HG02938 (cell line): ENCODE data around the gene GPX4.
"Not testable (repeated sequence)": the region's sequence is repeated elsewhere in the genome, so short reads cannot be mapped to it uniquely, and the experiment has no call there.

ENCODE experiments used
- ATAC-seq: cut with Tn5 transposase; IDR thresholded peaks from one replicate; pipeline ENCODE4 v1.9.1; 2021; ENCODE audit warnings: mild to moderate bottlenecking, moderate library complexity; ENCODE audit not compliant: unreplicated experiment

The GPX4 gene

GRCh38 chr19:1113986-1114483 is 10.2 kb downstream of the GPX4 start:
- no peak for ATAC-seq

- not testable (repeated sequence) for ATAC-seq
Measured at GRCh38 chr19:1114728-1115127, 10.9 kb downstream of the GPX4 start.

GRCh38 chr19:1115646-1116420 is 12.0 kb downstream of the GPX4 start:
- ATAC-seq, result no peak

- ATAC-seq, result no peak
Measured at GRCh38 chr19:1116726-1117581, 13.2 kb downstream of the GPX4 start.

GRCh38 chr19:1117654-1118053 is 13.9 kb downstream of the GPX4 start:
- no peak for ATAC-seq

GRCh38 chr19:1118999-1119398 is 15.2 kb downstream of the GPX4 start:
- no peak for ATAC-seq

DNA sequence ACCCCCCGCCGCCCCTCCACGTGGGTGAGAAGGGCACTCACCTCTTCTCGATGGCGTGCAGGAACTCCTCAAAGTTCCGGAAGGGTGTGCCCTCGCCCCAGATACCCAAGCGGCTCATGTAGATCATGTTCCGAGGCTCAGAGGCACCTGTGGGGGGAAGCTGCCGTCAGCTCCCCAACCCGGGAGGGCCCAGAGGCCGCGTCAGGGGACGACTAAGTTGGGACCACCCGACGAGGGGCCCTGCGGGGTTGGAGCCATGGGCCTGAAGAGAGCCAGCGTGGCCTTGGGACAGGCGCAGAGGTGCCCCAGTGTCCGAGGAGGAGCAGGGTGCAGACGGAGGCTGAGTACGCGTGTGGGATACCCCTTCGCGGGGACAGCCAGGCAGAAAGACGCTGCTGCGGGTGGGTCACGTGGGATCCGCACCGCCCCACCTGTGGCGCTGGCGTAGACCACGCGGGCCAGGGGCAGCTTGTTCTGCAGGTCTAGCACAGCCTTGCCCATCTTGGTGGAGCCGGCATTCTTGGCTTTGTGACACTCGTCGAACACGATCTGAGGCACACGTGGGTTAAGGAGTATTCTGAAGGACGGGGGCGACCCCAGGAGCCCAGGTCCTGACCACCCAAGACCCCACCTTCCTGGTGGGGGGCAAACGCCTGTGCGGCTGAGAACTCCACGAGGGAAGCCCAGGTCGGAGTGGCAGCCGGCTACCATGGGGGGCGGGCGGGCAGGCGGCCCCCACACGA is 15.9 kb downstream of the GPX4 start:
- ATAC-seq, result no peak

DNA sequence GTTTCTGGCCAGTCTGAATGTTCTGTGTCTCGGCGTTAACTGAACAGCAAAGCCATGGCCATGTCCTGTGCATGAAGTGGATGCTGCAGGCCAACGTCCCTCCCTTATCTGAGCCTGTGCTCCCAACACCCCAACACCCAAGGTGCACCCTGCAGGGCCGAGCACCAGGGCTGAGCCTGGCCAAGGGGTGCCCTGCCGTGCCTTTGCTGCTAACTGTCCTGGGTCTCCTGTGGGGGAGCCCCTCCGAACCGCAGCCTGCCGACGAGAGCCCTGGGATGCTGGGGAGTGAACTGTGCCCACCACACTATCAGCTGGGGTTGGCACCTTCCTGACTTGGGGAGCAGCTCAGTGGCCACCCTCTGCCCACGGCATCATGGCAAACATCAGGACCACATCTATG is 17.6 kb downstream of the GPX4 start:
- ATAC-seq, result no peak

DNA sequence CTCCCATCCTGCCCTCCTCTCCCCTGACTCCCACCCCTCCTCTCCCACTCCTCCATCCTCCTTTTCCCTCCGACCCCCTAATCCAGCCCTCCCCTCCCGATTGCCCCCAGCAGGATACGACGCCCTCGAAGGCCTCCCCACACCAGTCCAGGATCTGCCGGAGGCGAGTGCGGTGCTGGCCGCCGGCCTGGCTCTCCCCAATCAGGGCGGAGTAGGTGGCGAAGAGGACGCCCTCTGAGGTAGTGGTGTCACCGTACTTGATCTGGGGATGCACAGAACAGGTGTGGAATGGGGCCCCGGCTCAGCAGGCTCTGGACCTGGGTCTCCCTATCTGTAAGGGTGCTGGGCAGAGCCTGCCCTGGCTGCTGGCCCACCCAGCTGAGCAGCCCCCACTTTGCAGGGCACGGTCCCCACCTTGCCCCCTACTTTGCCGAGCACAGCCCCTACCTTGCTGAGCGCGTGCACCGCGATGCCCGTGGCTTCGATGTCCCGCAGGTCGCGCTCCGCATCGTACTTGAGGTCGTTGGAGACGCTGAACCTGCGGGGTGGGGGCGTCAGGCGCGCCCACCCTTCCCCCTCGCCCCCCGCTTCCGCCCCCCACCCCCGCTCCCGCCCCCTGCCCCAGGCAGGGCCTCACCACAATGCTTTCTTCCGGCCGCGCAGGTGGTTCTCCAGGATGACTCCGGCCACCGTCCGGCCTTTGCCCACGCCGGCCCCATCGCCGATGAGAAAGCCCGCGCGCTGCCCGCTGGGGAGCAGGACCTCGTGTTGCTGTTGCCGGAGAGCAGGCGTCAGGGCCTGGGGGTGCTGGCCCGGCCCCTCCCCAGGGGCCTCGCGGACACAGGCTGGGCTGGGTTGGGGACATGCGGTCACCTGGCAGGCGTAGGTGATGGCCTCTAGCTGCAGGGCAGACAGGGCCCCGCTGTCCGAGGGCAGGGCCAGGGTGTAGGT is 18.5 kb downstream of the GPX4 start:
- no peak for ATAC-seq

GRCh38 chr19:1122972-1123363 is 19.2 kb downstream of the GPX4 start:
- no peak for ATAC-seq

DNA sequence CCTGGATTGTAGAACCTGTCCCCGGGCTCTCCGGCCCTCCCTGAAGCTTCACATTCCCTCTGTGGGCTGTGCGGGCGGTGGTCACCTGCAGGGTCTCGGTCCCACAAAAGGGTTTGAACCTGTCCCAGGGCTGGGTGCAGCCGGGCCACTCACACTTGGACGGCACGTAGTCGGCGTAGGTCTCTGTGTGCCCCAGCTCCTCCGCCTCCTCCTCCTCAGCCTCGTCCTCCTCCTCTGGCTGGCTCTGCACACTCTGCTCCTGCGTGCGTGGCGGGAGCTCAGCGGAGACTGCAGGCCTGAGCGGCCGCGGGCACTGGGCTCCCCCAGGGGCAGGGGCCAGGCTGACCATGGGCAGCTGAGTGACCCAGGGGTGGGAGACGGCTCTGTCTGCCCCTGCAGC is 19.6 kb downstream of the GPX4 start:
- no peak for ATAC-seq

DNA sequence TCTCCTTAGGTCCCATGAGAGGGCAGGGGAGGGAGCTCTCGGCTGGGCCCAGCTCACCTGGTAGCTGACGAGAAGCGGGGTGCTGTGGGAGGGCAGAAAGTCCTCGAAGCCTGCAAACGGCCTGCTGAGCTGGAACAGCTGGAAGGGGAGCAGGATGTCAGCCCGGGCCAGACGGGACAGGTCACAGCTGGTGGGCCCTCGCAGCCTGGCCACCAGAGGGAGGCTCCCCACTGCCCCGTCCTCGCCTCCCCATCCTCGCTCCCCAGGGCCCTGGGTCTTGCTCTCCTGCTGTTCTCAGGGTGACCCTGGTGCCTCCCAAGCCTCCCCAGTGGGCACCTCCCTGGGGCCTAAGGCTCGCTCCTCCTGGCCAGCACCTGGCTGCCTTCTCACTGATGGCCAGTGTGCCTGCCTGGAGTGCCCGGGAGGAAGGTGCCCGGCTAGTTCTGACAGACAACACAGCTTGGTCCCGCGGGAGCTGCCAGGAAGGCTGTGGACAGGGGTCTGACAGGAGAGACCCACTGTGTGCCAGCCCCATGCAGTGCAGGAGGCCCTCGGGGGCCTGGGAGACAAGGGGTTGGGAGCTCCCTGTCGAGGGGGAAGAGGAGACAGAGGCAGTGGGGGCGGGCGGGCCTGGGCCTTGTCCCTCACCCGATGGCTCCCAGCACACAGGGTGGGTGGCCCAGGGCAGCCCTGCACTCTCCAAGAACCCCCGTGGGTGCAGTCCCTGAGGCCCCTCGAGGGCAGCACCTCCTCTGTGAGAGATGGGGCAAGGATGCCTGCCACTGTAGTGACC is 20.3 kb downstream of the GPX4 start:
- ATAC-seq, result no peak

GRCh38 chr19:1125601-1126467 is 22.0 kb downstream of the GPX4 start:
- no peak for ATAC-seq

GRCh38 chr19:1126984-1127760 is 23.4 kb downstream of the GPX4 start:
- no peak for ATAC-seq

- no peak for ATAC-seq
Measured at GRCh38 chr19:1128106-1128505, 24.3 kb downstream of the GPX4 start.

GRCh38 chr19:1129084-1129483 is 25.3 kb downstream of the GPX4 start:
- not testable (repeated sequence) for ATAC-seq

- ATAC-seq, result no peak
Measured at GRCh38 chr19:1129535-1129934, 25.7 kb downstream of the GPX4 start.
